ENCODE results near the gene TRIM26.
A peak's percentile ranks its signal among the peaks of the same experiment; 100 is the strongest.

TRIM26 gene

DNA sequence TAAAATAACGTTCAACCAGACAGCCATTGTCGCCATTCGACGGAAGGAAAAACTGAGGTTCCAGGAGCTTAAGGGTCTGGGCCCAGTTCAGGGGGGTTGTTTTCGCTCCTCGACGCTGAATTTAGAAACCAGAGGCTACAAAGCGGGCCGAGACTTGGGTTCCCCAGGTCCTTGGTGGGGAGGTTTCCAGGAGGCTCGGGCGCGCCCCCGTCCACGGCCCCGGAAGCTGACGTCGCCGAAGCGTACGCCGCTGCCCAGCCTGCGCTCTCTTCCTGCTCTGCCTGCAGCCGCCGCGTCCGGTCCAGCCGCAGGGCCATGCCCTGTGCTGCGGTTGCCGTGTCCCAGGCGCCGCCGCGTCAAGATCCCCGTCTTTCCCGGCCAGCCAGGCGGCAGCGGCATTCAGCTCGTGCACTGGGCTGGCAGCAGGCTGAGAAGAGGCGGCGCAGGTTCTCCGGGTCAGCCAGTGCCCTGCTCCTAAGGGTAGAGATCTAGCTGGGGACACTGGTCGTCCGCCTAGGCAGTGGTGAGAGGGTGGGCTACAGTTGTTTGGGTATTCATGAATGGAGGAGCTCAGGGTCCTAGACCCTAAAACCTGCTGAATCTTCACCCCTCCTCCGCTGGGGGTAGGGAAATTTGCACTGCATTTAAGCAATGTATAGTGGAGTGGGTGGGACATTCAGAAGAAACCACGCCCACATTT, 901 bp upstream of the TRIM26 start:
- no peaks in the 10 kb centered on the region for H3K36me3 ChIP-seq (ENCODE audit: control insufficient read depth, insufficient read depth, low read length)
- TF ChIP-seq, protein P1, sequence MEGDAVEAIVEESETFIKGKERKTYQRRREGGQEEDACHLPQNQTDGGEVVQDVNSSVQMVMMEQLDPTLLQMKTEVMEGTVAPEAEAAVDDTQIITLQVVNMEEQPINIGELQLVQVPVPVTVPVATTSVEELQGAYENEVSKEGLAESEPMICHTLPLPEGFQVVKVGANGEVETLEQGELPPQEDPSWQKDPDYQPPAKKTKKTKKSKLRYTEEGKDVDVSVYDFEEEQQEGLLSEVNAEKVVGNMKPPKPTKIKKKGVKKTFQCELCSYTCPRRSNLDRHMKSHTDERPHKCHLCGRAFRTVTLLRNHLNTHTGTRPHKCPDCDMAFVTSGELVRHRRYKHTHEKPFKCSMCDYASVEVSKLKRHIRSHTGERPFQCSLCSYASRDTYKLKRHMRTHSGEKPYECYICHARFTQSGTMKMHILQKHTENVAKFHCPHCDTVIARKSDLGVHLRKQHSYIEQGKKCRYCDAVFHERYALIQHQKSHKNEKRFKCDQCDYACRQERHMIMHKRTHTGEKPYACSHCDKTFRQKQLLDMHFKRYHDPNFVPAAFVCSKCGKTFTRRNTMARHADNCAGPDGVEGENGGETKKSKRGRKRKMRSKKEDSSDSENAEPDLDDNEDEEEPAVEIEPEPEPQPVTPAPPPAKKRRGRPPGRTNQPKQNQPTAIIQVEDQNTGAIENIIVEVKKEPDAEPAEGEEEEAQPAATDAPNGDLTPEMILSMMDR (IDR thresholded peaks at IDR 0.05; ENCODE audit: insufficient read depth, low read length, poor library complexity, severe bottlenecking) = no peak
- no peaks in the 10 kb centered on the region for H3K27me3 ChIP-seq (replicated peaks; ENCODE audit: control insufficient read depth, insufficient read depth, low read length)
- peak; percentile 89 for DNase-seq (ENCODE audit: extremely low read depth, insufficient read length)
- H3K4me3 ChIP-seq (replicated peaks; ENCODE audit: low read depth, low read length) = peak overlapping the region; percentile 83

DNA sequence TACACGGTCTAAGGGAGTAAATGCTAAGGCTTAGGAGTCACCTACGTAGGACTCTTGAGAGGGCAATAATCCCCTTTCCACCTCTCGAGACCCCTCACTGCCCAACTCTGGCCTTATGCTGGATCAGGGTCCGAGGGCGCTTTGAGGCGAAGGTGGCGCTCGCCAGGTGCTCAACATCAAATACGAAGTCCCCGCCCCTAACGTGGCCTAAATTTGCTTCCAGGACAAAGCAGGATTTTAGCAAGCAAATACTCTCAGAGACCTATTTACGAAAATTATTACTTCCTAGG, 406 bp upstream of the TRIM26 start:
- TF ChIP-seq, protein P1 (IDR thresholded peaks at IDR 0.05; ENCODE audit: insufficient read depth, low read length, poor library complexity, severe bottlenecking) = no peak
- DNase-seq (ENCODE audit: extremely low read depth, insufficient read length) = no peak
- Histone ChIP-seq H3K27me3 (replicated peaks; ENCODE audit: control insufficient read depth, insufficient read depth, low read length) (no peaks in the 10 kb centered on the region), H3K36me3 (ENCODE audit: control insufficient read depth, insufficient read depth, low read length) (no peaks in the 10 kb centered on the region), H3K4me3 (replicated peaks; ENCODE audit: low read depth, low read length) (peak overlapping the region; percentile 83)

DNA sequence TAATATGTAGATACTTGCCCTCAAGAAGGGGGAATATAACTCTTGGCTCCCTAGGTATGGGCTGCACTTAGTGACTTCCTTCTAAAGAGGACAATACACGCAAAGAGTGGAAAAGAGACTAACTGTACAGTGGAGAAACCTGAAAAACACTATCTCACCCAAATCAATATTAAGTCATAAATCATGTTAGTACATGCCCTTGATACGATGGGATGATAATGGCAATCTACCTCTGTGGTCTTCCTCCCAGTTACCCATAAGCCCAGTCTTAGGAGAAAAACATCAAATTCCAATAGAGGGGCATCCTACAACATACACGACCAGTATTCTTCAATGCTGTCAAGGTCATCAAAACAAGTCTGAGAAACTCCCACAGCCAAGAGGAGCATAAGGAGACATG, 1.3 kb downstream of the TRIM26 start:
- TF ChIP-seq, protein P1 (IDR thresholded peaks at IDR 0.05; ENCODE audit: insufficient read depth, low read length, poor library complexity, severe bottlenecking) = no peak
- H3K4me3 ChIP-seq (replicated peaks; ENCODE audit: low read depth, low read length) = peak overlapping the region; percentile 95
- no peaks in the 10 kb centered on the region; the same call in 1 of the 2 replicates for H3K36me3 ChIP-seq (ENCODE audit: control insufficient read depth, insufficient read depth, low read length)
- no peak for DNase-seq (ENCODE audit: extremely low read depth, insufficient read length)
- no peaks in the 10 kb centered on the region for H3K27me3 ChIP-seq (replicated peaks; ENCODE audit: control insufficient read depth, insufficient read depth, low read length)

DNA sequence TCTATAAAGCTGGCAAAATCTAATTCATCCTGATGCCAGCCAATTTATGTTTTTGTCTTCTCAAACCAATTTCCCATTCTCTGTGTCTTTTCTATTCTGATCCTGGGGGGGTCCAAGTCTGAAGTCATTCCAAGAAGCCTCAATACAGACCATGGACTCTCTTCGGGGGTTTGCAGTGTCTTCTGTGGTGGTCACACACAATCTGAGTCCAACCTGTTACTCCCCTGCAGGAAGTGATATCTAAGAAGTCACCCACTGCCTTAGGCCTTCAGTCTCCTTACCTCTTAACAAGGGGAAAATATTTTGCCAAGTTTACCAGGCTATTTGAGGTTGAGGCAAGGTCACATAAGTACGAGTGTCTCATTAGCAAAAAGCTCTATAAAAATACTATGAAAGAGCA, 1.9 kb downstream of the TRIM26 start:
- TF ChIP-seq, protein P1 (IDR thresholded peaks at IDR 0.05; ENCODE audit: insufficient read depth, low read length, poor library complexity, severe bottlenecking) = no peak
- Histone ChIP-seq H3K4me3 (replicated peaks; ENCODE audit: low read depth, low read length) (peak overlapping the region; percentile 95), H3K27me3 (replicated peaks; ENCODE audit: control insufficient read depth, insufficient read depth, low read length) (no peaks in the 10 kb centered on the region), H3K36me3 (ENCODE audit: control insufficient read depth, insufficient read depth, low read length) (no peaks in the 10 kb centered on the region; the same call in 1 of the 2 replicates)
- DNase-seq (ENCODE audit: extremely low read depth, insufficient read length) = no peak

DNA sequence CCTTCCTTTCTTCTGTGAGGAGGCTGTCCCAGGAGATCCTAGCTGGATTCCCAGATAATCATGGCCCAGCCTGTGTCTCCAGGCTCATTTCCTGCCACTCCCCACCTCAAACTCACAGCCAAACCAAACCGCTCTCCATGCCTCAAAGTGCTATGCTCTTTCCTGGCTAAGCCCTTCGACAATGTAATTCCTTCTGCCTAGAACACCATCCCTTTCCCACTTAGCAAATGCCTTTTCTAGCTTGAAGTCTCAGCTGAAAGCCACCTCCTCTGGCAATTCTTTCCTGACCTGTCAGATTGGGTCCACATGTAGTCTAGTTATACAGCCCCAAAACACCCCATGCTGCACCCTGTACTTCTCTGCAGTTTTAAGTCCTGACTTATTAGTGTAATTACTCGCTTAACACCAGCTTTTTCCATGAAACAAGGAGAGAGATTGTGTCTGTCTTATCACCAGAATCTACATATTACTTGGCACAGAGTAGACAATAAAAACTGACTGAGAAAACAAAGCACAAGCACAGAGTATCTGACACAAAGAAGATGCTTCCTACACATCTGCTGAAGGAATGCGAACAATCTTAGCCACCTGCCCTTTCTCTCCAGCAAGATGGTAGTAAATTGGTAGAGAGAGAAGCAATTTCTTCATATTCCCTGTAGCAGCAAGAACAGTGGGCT, 5.4 kb downstream of the TRIM26 start:
- Histone ChIP-seq H3K36me3 (ENCODE audit: control insufficient read depth, insufficient read depth, low read length) (peaks cover 4% of the 10 kb centered on the region), H3K4me3 (replicated peaks; ENCODE audit: low read depth, low read length) (no peak overlapping the region)
- DNase-seq (ENCODE audit: extremely low read depth, insufficient read length) = no peak

More for the DNA sequence above, 5.4 kb downstream of the TRIM26 start:
- TF ChIP-seq, protein P1 (IDR thresholded peaks at IDR 0.05; ENCODE audit: insufficient read depth, low read length, poor library complexity, severe bottlenecking) = no peak
- H3K27me3 ChIP-seq (replicated peaks; ENCODE audit: control insufficient read depth, insufficient read depth, low read length) = no peaks in the 10 kb centered on the region
